ENCODE results near the gene FAM72A. TPM values are rescaled to one million over a fixed set of nuclear protein-coding genes. Genes with fewer than 3 reads are reported as not detected.
"Not testable (repeated sequence)": the region's sequence is repeated elsewhere in the genome, so short reads cannot be mapped to it uniquely, and the experiment has no call there.

Gene FAM72A
- total RNA-seq, 1 experiment from 2014 or later: 23.0 TPM

DNA sequence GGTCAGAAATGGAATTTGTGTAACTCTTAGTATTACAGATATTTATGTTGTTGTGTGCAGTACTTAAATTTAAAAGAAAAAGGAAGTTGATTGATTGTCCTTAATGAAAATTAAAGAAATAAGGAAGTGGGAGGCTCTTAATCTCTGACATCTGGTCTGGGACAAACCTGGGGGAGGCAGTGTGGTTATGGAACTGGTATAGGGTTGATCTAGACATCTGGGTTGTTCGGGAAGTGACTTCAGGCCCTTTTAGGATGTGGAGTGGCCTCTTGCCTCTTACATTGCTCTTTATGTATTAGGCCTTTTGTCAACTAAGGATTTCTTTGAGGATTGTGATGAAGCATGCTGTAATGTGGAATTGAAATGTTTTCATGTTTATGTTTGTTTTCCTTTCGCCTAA, 16.1 kb upstream of the FAM72A start:
- H3K4me3 ChIP-seq (replicated peaks in 1 of 2; ENCODE audit: low read depth in 1 of 2, low read length in 2 of 2); H2AFZ ChIP-seq (ENCODE audit: low read depth, low read length, poor library complexity, severe bottlenecking); BruUV-seq (replicated peaks); ATAC-seq; DNase-seq (ENCODE audit: low read depth, low spot score); H3K9me3 ChIP-seq (ENCODE audit: control insufficient read depth in 1 of 2, insufficient read depth in 1 of 2, low read depth in 1 of 2, low read length in 2 of 2); H3K79me2 ChIP-seq (ENCODE audit: insufficient read depth, low read length); H3K9me2 ChIP-seq (ENCODE audit: insufficient read depth); H3K36me3 ChIP-seq (ENCODE audit: control insufficient read depth in 1 of 2, insufficient read depth in 2 of 2, low read length in 2 of 2); H3K4me2 ChIP-seq (ENCODE audit: low read length); H3K9ac ChIP-seq (ENCODE audit: low read length); intact Hi-C loops (cut with micrococcal nuclease); H4K20me1 ChIP-seq (ENCODE audit: insufficient read depth); H3K27me3 ChIP-seq (ENCODE audit: insufficient read depth, low read length); POLR2A ChIA-PET; H3K4me1 ChIP-seq (ENCODE audit: control insufficient read depth in 1 of 2, insufficient read depth in 2 of 2, low read length in 2 of 2); RAD21 ChIA-PET (ENCODE audit: low non-redundant PET in 1 of 2, low total read pairs in 2 of 2, uncharacterized antibody in 2 of 2, unreplicated experiment in 2 of 2); H3K27ac ChIP-seq (ENCODE audit: low read depth, low read length); CTCF ChIA-PET: not testable (repeated sequence)

DNA sequence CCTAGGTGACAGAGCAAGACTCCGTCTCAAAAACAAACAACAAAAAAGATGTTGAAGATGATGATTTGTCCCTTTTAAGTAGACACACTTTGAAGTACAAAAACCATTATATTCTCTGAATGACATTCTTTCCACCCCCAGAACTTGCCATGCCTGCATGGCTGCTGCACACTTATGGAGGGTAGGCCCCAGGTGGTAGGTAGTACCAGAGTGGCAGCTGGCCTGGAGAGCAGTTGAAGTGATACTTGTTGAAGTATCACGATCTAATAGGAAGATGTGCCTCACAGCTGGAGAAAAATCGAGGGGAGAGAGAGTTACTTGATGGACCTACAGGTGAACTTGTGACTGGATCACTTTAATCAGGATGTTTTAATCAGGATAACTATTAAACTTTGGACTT, 15.6 kb upstream of the FAM72A start:
- H4K20me1 ChIP-seq (ENCODE audit: insufficient read depth); H3K9me2 ChIP-seq (ENCODE audit: insufficient read depth); H3K9ac ChIP-seq (ENCODE audit: low read length); H3K4me1 ChIP-seq (ENCODE audit: control insufficient read depth in 1 of 2, insufficient read depth in 2 of 2, low read length in 2 of 2); RAD21 ChIA-PET (ENCODE audit: low non-redundant PET in 1 of 2, low total read pairs in 2 of 2, uncharacterized antibody in 2 of 2, unreplicated experiment in 2 of 2); POLR2A ChIA-PET; CTCF ChIA-PET; H3K4me3 ChIP-seq (replicated peaks in 1 of 2; ENCODE audit: low read depth in 1 of 2, low read length in 2 of 2); intact Hi-C loops (cut with micrococcal nuclease); H3K27ac ChIP-seq (ENCODE audit: low read depth, low read length); H3K36me3 ChIP-seq (ENCODE audit: control insufficient read depth in 1 of 2, insufficient read depth in 2 of 2, low read length in 2 of 2); H2AFZ ChIP-seq (ENCODE audit: low read depth, low read length, poor library complexity, severe bottlenecking); ATAC-seq; H3K79me2 ChIP-seq (ENCODE audit: insufficient read depth, low read length); DNase-seq (ENCODE audit: low read depth, low spot score); H3K9me3 ChIP-seq (ENCODE audit: control insufficient read depth in 1 of 2, insufficient read depth in 1 of 2, low read depth in 1 of 2, low read length in 2 of 2); BruUV-seq (replicated peaks); H3K27me3 ChIP-seq (ENCODE audit: insufficient read depth, low read length); H3K4me2 ChIP-seq (ENCODE audit: low read length): not testable (repeated sequence)

DNA sequence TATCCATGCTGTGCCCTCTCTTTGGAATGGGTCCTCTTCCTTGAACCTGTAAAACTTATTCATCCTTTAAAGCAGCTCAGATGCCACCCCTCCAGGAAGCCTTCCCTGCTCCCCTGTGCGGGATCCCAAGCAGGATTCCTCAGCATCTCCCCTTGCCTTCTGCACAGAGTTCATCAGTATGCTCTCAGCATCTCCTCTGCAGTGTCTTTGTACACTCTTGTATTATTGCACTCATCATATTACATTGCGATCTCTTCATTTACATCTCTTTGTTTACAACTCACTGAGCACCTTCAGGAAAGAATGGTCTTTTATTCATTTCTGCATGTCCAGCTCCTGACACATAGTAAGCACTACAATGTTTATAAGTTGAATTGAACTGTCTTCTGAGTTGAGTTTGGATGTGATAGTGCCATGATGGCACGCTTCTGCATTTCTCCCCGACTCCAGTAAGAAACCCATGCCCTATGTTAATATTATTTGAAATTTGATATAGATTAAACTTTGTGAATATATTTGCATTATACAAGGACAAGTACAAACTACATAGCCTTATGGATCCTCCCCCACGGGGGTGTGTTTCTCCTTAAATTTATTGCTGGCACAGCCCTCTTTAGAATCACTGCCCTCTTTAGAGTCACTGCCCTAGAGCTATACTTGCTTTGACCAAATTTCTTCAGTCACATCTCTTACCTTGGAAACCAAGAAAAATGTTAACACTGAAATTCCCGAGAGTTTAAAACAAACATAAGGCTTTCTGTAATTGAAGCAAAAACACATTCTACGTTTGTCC, 13.2 kb upstream of the FAM72A start:
- H3K4me3 ChIP-seq (replicated peaks in 1 of 2; ENCODE audit: low read depth in 1 of 2, low read length in 2 of 2); H3K4me2 ChIP-seq (ENCODE audit: low read length); DNase-seq (ENCODE audit: low read depth, low spot score); POLR2A ChIA-PET; H4K20me1 ChIP-seq (ENCODE audit: insufficient read depth); intact Hi-C loops (cut with micrococcal nuclease); H3K9me3 ChIP-seq (ENCODE audit: control insufficient read depth in 1 of 2, insufficient read depth in 1 of 2, low read depth in 1 of 2, low read length in 2 of 2); CTCF ChIA-PET; H2AFZ ChIP-seq (ENCODE audit: low read depth, low read length, poor library complexity, severe bottlenecking); H3K4me1 ChIP-seq (ENCODE audit: control insufficient read depth in 1 of 2, insufficient read depth in 2 of 2, low read length in 2 of 2); ATAC-seq; H3K36me3 ChIP-seq (ENCODE audit: control insufficient read depth in 1 of 2, insufficient read depth in 2 of 2, low read length in 2 of 2); H3K27ac ChIP-seq (ENCODE audit: low read depth, low read length); BruUV-seq (replicated peaks); H3K9me2 ChIP-seq (ENCODE audit: insufficient read depth); H3K9ac ChIP-seq (ENCODE audit: low read length); RAD21 ChIA-PET (ENCODE audit: low non-redundant PET in 1 of 2, low total read pairs in 2 of 2, uncharacterized antibody in 2 of 2, unreplicated experiment in 2 of 2); H3K79me2 ChIP-seq (ENCODE audit: insufficient read depth, low read length); H3K27me3 ChIP-seq (ENCODE audit: insufficient read depth, low read length): not testable (repeated sequence)

DNA sequence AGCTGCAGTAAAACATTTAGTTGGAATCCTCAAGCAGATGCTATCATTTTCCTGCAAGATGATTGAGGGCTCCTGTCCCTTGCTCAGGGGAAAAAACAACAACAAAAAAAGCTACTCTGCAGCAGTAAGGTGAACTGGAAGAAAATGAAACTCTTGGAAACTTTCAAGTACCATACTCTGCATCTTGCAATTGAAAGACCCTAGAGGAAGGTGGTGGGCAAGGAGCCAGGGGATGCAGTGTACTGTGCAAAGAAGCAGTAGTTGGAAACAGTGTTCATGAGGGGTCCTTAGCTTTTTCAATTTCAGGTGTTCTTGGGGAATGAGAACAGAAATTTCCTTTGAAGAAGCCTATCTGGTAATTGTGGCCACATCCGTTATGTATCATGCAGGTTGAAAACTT, 8.2 kb upstream of the FAM72A start:
- H2AFZ ChIP-seq (ENCODE audit: low read depth, low read length, poor library complexity, severe bottlenecking); H3K79me2 ChIP-seq (ENCODE audit: insufficient read depth, low read length); DNase-seq (ENCODE audit: low read depth, low spot score); H3K9me3 ChIP-seq (ENCODE audit: control insufficient read depth in 1 of 2, insufficient read depth in 1 of 2, low read depth in 1 of 2, low read length in 2 of 2); POLR2A ChIA-PET; RAD21 ChIA-PET (ENCODE audit: low non-redundant PET in 1 of 2, low total read pairs in 2 of 2, uncharacterized antibody in 2 of 2, unreplicated experiment in 2 of 2); H3K4me3 ChIP-seq (replicated peaks in 1 of 2; ENCODE audit: low read depth in 1 of 2, low read length in 2 of 2); BruUV-seq (replicated peaks); H3K4me1 ChIP-seq (ENCODE audit: control insufficient read depth in 1 of 2, insufficient read depth in 2 of 2, low read length in 2 of 2); H3K27ac ChIP-seq (ENCODE audit: low read depth, low read length); intact Hi-C loops (cut with micrococcal nuclease); CTCF ChIA-PET; H4K20me1 ChIP-seq (ENCODE audit: insufficient read depth); ATAC-seq; H3K9me2 ChIP-seq (ENCODE audit: insufficient read depth); H3K9ac ChIP-seq (ENCODE audit: low read length); H3K27me3 ChIP-seq (ENCODE audit: insufficient read depth, low read length); H3K36me3 ChIP-seq (ENCODE audit: control insufficient read depth in 1 of 2, insufficient read depth in 2 of 2, low read length in 2 of 2); H3K4me2 ChIP-seq (ENCODE audit: low read length): not testable (repeated sequence)
